ENCODE data around the gene STAC2. TPM values are rescaled to one million over a fixed set of nuclear protein-coding genes. Genes with fewer than 3 reads are reported as not detected.

Gene STAC2
- total RNA-seq, 1 donor from 2014 or later, result not detected

DNA sequence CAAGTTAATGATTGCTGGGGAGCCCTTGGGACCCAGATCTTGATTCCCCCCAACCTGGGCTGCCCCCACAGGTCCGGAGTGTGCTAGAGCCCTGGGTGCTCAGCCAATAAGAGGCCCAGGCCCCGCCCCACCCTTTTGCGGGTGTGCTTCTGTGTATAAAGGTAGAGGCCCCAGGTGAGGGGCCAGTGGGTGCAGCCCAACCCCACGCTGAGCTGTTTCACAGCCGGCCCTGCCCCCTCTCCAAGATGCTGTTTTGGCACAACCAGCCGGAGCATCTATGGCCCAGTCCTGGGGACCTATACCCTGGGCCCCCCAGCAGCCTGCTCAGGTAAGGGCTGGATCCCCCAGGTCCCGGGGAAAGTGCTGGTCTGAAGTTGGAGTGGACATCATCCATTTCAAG lies 11.8 kb upstream of the STAC2 start:
- Mint-ChIP-seq H3K4me1 (ENCODE audit: unreplicated experiment) (no peaks in the 10 kb centered on the region), H3K9me3 (ENCODE audit: unreplicated experiment) (no peaks in the 10 kb centered on the region), H3K4me3 (ENCODE audit: unreplicated experiment) (no peak overlapping the region), H3K27me3 (ENCODE audit: unreplicated experiment) (peaks cover 6% of the 10 kb centered on the region), H3K36me3 (ENCODE audit: low read depth, unreplicated experiment) (no peaks in the 10 kb centered on the region), H3K27ac (ENCODE audit: unreplicated experiment) (no peak overlapping the region)
- TF ChIP-seq CTCF (IDR thresholded peaks at IDR 0.05; ENCODE audit: unreplicated experiment), result no peak
- DNase-seq (ENCODE audit: low spot score), result no peak

DNA sequence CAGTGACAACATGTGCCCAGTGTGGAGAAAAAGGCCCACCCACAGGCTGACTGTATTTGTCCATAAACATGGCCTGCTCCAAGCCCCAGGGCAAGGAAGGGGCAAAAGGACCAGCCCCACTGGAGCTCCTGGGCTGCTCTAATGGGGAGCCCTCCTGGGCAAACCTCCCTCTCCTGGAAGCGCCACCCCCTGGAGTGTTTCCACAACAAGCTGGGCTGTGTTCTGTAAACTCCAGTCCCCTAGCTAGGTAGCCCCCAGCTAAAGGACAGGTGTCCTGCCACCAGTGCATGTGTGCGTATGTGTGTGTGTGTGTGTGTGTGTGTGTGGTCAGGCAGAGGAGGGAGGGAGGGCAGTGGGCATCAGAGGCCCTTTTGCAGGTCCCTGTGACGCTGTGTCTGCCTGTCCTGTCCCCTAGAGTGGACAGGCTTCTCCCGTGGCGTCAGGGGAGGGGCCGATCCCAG lies 11.3 kb upstream of the STAC2 start:
- DNase-seq (ENCODE audit: low spot score), result no peak
- TF ChIP-seq CTCF (IDR thresholded peaks at IDR 0.05; ENCODE audit: unreplicated experiment), result no peak
- H3K4me3 Mint-ChIP-seq (ENCODE audit: unreplicated experiment), result no peak overlapping the region
- H3K9me3 Mint-ChIP-seq (ENCODE audit: unreplicated experiment), result no peaks in the 10 kb centered on the region
- H3K4me1 Mint-ChIP-seq (ENCODE audit: unreplicated experiment), result peaks cover 4% of the 10 kb centered on the region
- no peak overlapping the region for H3K27ac Mint-ChIP-seq (ENCODE audit: unreplicated experiment)
- peaks cover 8% of the 10 kb centered on the region for H3K27me3 Mint-ChIP-seq (ENCODE audit: unreplicated experiment)
- H3K36me3 Mint-ChIP-seq (ENCODE audit: low read depth, unreplicated experiment), result no peaks in the 10 kb centered on the region

GRCh38 chr17:39236450-39236927 lies 10.7 kb upstream of the STAC2 start:
- TF ChIP-seq CTCF (IDR thresholded peaks at IDR 0.05; ENCODE audit: unreplicated experiment), result no peak
- Mint-ChIP-seq H3K27ac (ENCODE audit: unreplicated experiment) (no peak overlapping the region), H3K27me3 (ENCODE audit: unreplicated experiment) (peaks cover 11% of the 10 kb centered on the region), H3K4me1 (ENCODE audit: unreplicated experiment) (peaks cover 9% of the 10 kb centered on the region), H3K9me3 (ENCODE audit: unreplicated experiment) (no peaks in the 10 kb centered on the region), H3K4me3 (ENCODE audit: unreplicated experiment) (no peak overlapping the region), H3K36me3 (ENCODE audit: low read depth, unreplicated experiment) (no peaks in the 10 kb centered on the region)
- no peak for DNase-seq (ENCODE audit: low spot score)

DNA sequence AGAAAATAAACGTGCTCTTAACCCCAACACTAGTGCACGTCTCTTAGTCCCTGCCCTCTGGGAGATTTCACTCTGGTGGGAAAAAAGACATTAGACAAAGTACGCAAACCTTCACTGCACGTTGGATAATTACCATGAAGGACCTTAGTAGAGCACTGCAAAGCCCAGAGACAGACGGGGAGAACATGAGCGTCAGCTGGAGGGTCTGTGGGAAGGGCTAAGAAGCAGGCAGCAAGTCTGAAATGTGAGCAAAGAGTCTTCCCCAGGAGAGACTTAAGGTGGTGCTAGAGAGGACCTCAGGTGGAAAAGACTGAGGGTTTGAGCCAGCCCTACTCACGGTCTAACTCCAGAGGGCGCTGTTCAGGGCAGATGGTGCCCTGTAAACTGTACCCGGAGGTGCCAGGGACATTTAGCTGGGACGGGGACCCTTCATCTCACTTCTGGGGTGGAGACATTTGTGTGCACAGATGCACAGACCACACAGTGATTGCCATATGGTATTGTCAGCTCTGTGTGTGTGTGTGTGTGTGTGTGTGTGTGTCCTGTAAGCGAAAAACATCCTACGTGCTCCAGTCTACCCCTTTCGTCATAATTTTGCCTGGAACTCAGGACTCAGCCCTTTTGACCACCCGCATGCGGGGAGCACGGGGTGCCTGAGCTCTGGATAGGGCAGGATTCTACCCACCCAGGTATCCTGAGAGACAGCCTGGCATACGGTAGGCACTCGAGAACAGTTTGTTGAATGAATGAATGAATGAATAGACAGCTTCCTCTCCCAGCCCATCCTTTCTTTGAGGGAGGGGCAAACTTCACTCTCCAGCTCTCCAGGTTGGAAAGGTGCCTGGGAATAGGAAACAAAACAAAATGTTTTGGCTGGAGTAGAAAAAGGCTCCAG lies 10.1 kb upstream of the STAC2 start:
- peak; percentile 65 for DNase-seq (ENCODE audit: low spot score)
- Mint-ChIP-seq H3K27ac (ENCODE audit: unreplicated experiment) (no peak overlapping the region), H3K36me3 (ENCODE audit: low read depth, unreplicated experiment) (no peaks in the 10 kb centered on the region), H3K27me3 (ENCODE audit: unreplicated experiment) (peaks cover 11% of the 10 kb centered on the region), H3K4me3 (ENCODE audit: unreplicated experiment) (no peak overlapping the region), H3K4me1 (ENCODE audit: unreplicated experiment) (peaks cover 13% of the 10 kb centered on the region), H3K9me3 (ENCODE audit: unreplicated experiment) (no peaks in the 10 kb centered on the region)
- TF ChIP-seq CTCF (IDR thresholded peaks at IDR 0.05; ENCODE audit: unreplicated experiment), result peak; percentile 78

Data from endothelial cell (in vitro differentiated cells).